SK-N-SH (cell line): Measurements from ENCODE around the gene ARHGAP25. TPM values are rescaled to one million over a fixed set of nuclear protein-coding genes. Genes with fewer than 3 reads are reported as not detected.

Experiments used
- CTCF ChIA-PET: fragments of 300-600, 350-600 bp; formaldehyde crosslinking; extraction: SDS; loops from one replicate; lab custom pipeline; 2021; lab: Yijun Ruan, JAX
- POLR2A ChIA-PET: fragments of 350-600 bp; sonication (Branson Sonifier 250); formaldehyde crosslinking; extraction: SDS; loops from one replicate; lab custom pipeline; 2020; ENCODE audit warnings: antibody characterized with exemption, inconsistent platforms; lab: Yijun Ruan, JAX
- DNase-seq: peaks from one replicate; pipeline ENCODE4 v3.0.0; 2012
- H2AFZ ChIP-seq: fragments of 200-600 bp; sonication (generic); 2 replicates; pipeline ENCODE4 v1.8.1; 2016; ENCODE audit warnings: antibody characterized with exemption, mild to moderate bottlenecking, low read depth
- H3F3A ChIP-seq: fragments of 200-600 bp; sonication (generic); replicated peaks from 2 replicates; pipeline ENCODE3; 2016; ENCODE audit warnings: antibody characterized with exemption, mild to moderate bottlenecking; ENCODE audit not compliant: insufficient read depth
- H3K27ac ChIP-seq, 2 experiments: fragments of 200-500 bp in 1 of 2; fragments of 200-600 bp in 1 of 2; sonication (Bioruptor generic) in 1 of 2; sonication (generic), shearing (Covaris generic) in 1 of 2; 2 replicates each; pipeline versions ENCODE4 v1.5.1 to v1.6.1; 2014 to 2016; ENCODE audit warnings: low read depth in 2 of 2, inconsistent platforms in 1 of 2, low read length in 1 of 2, mild to moderate bottlenecking in 1 of 2, mixed read lengths in 1 of 2
- H3K27me3 ChIP-seq: fragments of 200-600 bp; sonication (generic), shearing (Covaris generic); 2 replicates; pipeline ENCODE4 v1.6.1; 2016; ENCODE audit warnings: mixed run types; ENCODE audit not compliant: insufficient read depth
- H3K36me3 ChIP-seq, 2 experiments: fragments of 200-500 bp in 1 of 2; fragments of 200-600 bp in 1 of 2; sonication (Bioruptor generic) in 1 of 2; sonication (generic) in 1 of 2; replicated peaks in 1 of 2; 2 replicates each; pipeline versions ENCODE3 to v1.5.1; 2014 to 2016; ENCODE audit warnings: low read length in 1 of 2, mild to moderate bottlenecking in 1 of 2; ENCODE audit not compliant: insufficient read depth in 2 of 2, control insufficient read depth in 1 of 2
- H3K4me1 ChIP-seq, 2 experiments: fragments of 200-500 bp in 1 of 2; fragments of 200-600 bp in 1 of 2; sonication (Bioruptor generic) in 1 of 2; sonication (generic), shearing (Covaris generic) in 1 of 2; 2 replicates each; pipeline versions ENCODE4 v1.5.1 to v1.6.1; 2014 to 2016; ENCODE audit warnings: low read depth in 1 of 2, low read length in 1 of 2, mixed run types in 1 of 2; ENCODE audit not compliant: insufficient read depth in 2 of 2, control insufficient read depth in 1 of 2
- H3K4me2 ChIP-seq: fragments of 200-600 bp; sonication (generic), shearing (Covaris generic); 2 replicates; pipeline ENCODE4 v1.6.1; 2017; ENCODE audit warnings: mixed run types
- H3K4me3 ChIP-seq, 2 experiments: fragments of 200-500 bp in 1 of 2; fragments of 200-600 bp in 1 of 2; sonication (Bioruptor generic) in 1 of 2; sonication (generic), shearing (Covaris generic) in 1 of 2; 2 replicates each; pipeline versions ENCODE4 v1.5.1 to v1.8.1; 2014 to 2016; ENCODE audit warnings: low read depth in 2 of 2, inconsistent platforms in 1 of 2, low read length in 1 of 2, mild to moderate bottlenecking in 1 of 2, mixed read lengths in 1 of 2, moderate library complexity in 1 of 2
- H3K79me2 ChIP-seq: fragments of 200-600 bp; sonication (generic); 2 replicates; pipeline ENCODE4 v1.8.1; 2017; ENCODE audit warnings: mild to moderate bottlenecking; ENCODE audit not compliant: insufficient read depth
- H3K9ac ChIP-seq: fragments of 200-600 bp; sonication (generic); 2 replicates; pipeline ENCODE4 v1.6.1; 2017; ENCODE audit warnings: mixed run types
- H3K9me2 ChIP-seq: fragments of 200-600 bp; sonication (generic); 2 replicates; pipeline ENCODE4 v1.6.1; 2017; ENCODE audit warnings: mixed run types
- H3K9me3 ChIP-seq: fragments of 200-600 bp; sonication (generic); 2 replicates; pipeline ENCODE4 v1.6.1; 2017; ENCODE audit warnings: mixed run types, mild to moderate bottlenecking, moderate library complexity
- H4K20me1 ChIP-seq: fragments of 200-600 bp; sonication (generic); 2 replicates; pipeline ENCODE4 v1.6.1; 2017; ENCODE audit warnings: mild to moderate bottlenecking, mixed run types; ENCODE audit not compliant: insufficient read depth
- CHD2 ChIP-seq: fragments of 150-350 bp; IDR thresholded peaks from 2 replicates; pipeline ENCODE4 v1.6.1; 2018; ENCODE audit warnings: low read length; ENCODE audit not compliant: partially characterized antibody
- EP300 ChIP-seq, 2 experiments: IDR thresholded peaks; 2 replicates each; pipeline versions ENCODE4 v1.4.0 to v1.6.1; 2012; ENCODE audit warnings: borderline replicate concordance in 1 of 2, low read depth in 1 of 2, low read length in 1 of 2
- FOXM1 ChIP-seq: IDR thresholded peaks from 2 replicates; pipeline ENCODE4 v1.4.0; 2012; ENCODE audit warnings: low read depth, mild to moderate bottlenecking
- GABPA ChIP-seq: IDR thresholded peaks from 2 replicates; pipeline ENCODE4 v1.4.0; 2012; ENCODE audit warnings: low read depth, mild to moderate bottlenecking
- IRF3 ChIP-seq: fragments of 150-350 bp; IDR thresholded peaks from 2 replicates; pipeline ENCODE4 v1.6.1; 2016; ENCODE audit warnings: mild to moderate bottlenecking, low read depth, low read length
- MAX ChIP-seq: IDR thresholded peaks from 2 replicates; pipeline ENCODE4 v1.4.0; 2012; ENCODE audit warnings: low read depth
- MEF2A ChIP-seq: IDR thresholded peaks from 2 replicates; pipeline ENCODE4 v1.4.0; 2012; ENCODE audit warnings: low read depth, borderline replicate concordance
- MXI1 ChIP-seq: IDR thresholded peaks from 2 replicates; pipeline ENCODE4 v1.6.1; 2012; ENCODE audit warnings: mild to moderate bottlenecking, low read depth, low read length, improper control_type of control experiment
- NFIC ChIP-seq: IDR thresholded peaks from 2 replicates; pipeline ENCODE4 v1.4.0; 2012; ENCODE audit warnings: borderline replicate concordance
- NRF1 ChIP-seq: IDR thresholded peaks from 2 replicates; pipeline ENCODE4 v1.6.1; 2012; ENCODE audit warnings: low read depth, mild to moderate bottlenecking, low read length
- PBX3 ChIP-seq: IDR thresholded peaks from 2 replicates; pipeline ENCODE4; 2012
- REST ChIP-seq: IDR thresholded peaks from 2 replicates; pipeline ENCODE4 v1.6.1; 2012; ENCODE audit warnings: mild to moderate bottlenecking, low read depth, low read length, moderate library complexity
- RFX5 ChIP-seq: IDR thresholded peaks from 2 replicates; pipeline ENCODE4 v1.6.1; 2012; ENCODE audit warnings: mild to moderate bottlenecking, improper control_type of control experiment, low read length
- SIN3A ChIP-seq: IDR thresholded peaks from 2 replicates; pipeline ENCODE4 v1.6.1; 2012; ENCODE audit warnings: low read depth, mild to moderate bottlenecking, low read length, moderate library complexity, borderline replicate concordance
- USF2 ChIP-seq: fragments of 150-350 bp; IDR thresholded peaks from 2 replicates; pipeline ENCODE4 v1.6.1; 2017; ENCODE audit warnings: antibody characterized with exemption, low read length, low read depth, borderline replicate concordance
- WGBS: methylation state at CpG from one replicate; pipeline ENCODE4 v1.1.6; 2017; ENCODE audit warnings: low lambda C conversion rate; 5-methylcytosine and 5-hydroxymethylcytosine counted together
- polyA plus RNA-seq, 3 experiments: library from polyadenylated mRNA; depleted of rRNA; stranded (reverse); fragments of >200 nt; gene quantifications; 2 replicates each; pipeline ENCODE4 v1.2.3, GENCODE V29; 2012

The ARHGAP25 gene
- polyA plus RNA-seq, 1 of the 3 experiments (the other 2 are of a cell fraction): not detected

- H3K9me2 ChIP-seq: no peaks in the 10 kb centered on the region
- H3K9me3 ChIP-seq: no peaks in the 10 kb centered on the region
- no peaks in the 10 kb centered on the region; the same call in 1 of the 2 replicates for H3K27me3 ChIP-seq
- 70% methylated on average over 3 of the region's 3 CpGs for WGBS
- ChIA-PET POLR2A (no interaction called here), CTCF (no interaction called here)
- H2AFZ ChIP-seq: no peak overlapping the region
- no peaks in the 10 kb centered on the region for H3K79me2 ChIP-seq
- H3K36me3 ChIP-seq: no peaks in the 10 kb centered on the region
- TF ChIP-seq MXI1: no peak
- no peak for TF ChIP-seq SIN3A
- TF ChIP-seq MAX: no peak
- no peak for TF ChIP-seq FOXM1
- TF ChIP-seq NRF1: no peak
- no peak for TF ChIP-seq NFIC
- TF ChIP-seq IRF3: no peak
- TF ChIP-seq RFX5: no peak
- TF ChIP-seq USF2: no peak
- no peak for TF ChIP-seq CHD2
- no peak overlapping the region for H3K4me2 ChIP-seq
- H3K27ac ChIP-seq: no peak overlapping the region
- no peak overlapping the region for H3K4me3 ChIP-seq
- no peaks in the 10 kb centered on the region for H3F3A ChIP-seq
- no peak for DNase-seq
- peaks cover 0 to 2% of the 10 kb centered on the region in 2 experiments; a peak in 1 of 4 replicates for H3K4me1 ChIP-seq
- no peak overlapping the region for H3K9ac ChIP-seq
- no peaks in the 10 kb centered on the region for H4K20me1 ChIP-seq
Observed at GRCh38 chr2:68813596-68813995, 79.0 kb downstream of the ARHGAP25 start.

- no peak for DNase-seq
- no peaks in the 10 kb centered on the region for H3K4me1 ChIP-seq
- no peak overlapping the region for H2AFZ ChIP-seq
- TF ChIP-seq GABPA (no peak), REST (no peak), CHD2 (no peak), MXI1 (no peak), EP300 (IDR thresholded peaks at IDR 0.05; ENCODE audit: borderline replicate concordance in 1 of 2, low read depth in 1 of 2, low read length in 1 of 2) (no peak), MEF2A (no peak), PBX3 (no peak)
- TF ChIP-seq, all 33 proteins: peak for 0
- no peaks in the 10 kb centered on the region for H3F3A ChIP-seq
- H3K79me2 ChIP-seq: no peaks in the 10 kb centered on the region
- H4K20me1 ChIP-seq: no peaks in the 10 kb centered on the region
- H3K4me3 ChIP-seq: no peak overlapping the region
- no peaks in the 10 kb centered on the region for H3K27me3 ChIP-seq
- H3K36me3 ChIP-seq: no peaks in the 10 kb centered on the region
- ChIA-PET CTCF (interaction anchor here (1.9 kb wide), 1 partner anchor 66 kb away, joined by 7 read pairs; no protein-coding TSS in a partner anchor), POLR2A (no interaction called here)
- no peaks in the 10 kb centered on the region for H3K9me2 ChIP-seq
- no peak overlapping the region for H3K4me2 ChIP-seq
- H3K27ac ChIP-seq: no peak overlapping the region
- no peaks in the 10 kb centered on the region for H3K9me3 ChIP-seq
- H3K9ac ChIP-seq: no peak overlapping the region
Observed at GRCh38 chr2:68817306-68817705, 82.7 kb downstream of the ARHGAP25 start.
